NCI-H1092 (cell line): ENCODE data around the gene ACADSB.

ENCODE experiments used
- DNase-seq: peaks from one replicate; lab custom pipeline; 2025; lab: John Stamatoyannopoulos, UW

ACADSB gene

DNA sequence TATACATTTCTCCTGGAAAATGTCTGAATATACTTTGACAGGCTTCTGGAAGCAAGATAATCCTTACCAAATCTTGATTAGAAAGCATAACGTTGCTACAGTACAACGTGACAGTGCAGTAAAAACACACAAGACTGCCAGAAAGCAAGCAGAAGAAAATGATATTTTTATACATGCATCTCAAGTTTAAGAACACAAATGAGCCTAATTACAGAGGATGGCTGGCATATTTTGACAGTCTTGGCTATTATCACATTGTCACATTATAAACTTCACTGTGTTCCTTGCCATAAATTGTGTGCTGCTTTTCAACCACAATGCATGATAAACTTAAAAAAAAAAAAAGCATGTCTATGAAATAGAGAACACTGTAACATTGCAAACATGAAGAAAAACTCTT, 4.5 kb upstream of the ACADSB start:
- DNase-seq: no peak

DNA sequence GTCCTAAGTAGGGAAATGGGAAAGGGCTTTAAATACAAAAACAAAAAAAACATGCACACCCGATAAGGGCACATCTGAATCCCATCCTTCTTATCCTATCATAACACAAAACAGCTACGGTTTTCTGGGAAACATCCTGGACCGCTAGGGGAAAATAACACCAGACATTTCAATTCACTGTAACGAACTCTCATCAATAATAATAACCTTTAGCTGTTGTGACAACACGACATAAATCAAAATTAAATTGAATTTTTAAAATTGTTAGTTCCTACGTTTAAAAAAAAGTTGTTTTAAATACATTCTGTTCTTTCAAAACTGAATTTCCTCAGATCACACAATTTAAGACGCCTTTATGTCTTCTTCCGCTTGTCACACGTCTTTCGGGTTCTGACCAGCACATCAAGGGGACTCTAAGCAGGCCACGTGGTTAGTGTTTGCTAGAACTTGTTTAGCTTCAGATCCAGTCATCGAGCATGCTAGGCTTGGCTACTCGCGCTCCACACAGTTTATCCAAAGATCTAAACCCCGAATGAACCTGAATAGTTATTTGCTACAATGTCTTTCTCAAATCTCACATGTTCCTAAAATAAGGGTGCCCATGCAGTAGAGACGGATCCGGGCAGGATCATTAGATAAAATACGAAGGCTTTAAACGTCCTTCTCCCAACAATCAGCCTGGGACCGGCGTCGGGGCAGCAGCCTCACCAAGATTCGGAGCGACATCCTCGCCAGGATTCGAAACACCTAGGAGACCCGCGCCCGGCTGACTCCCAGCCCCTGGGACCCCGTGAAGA, 1.1 kb upstream of the ACADSB start:
- DNase-seq: peak; percentile 14

DNA sequence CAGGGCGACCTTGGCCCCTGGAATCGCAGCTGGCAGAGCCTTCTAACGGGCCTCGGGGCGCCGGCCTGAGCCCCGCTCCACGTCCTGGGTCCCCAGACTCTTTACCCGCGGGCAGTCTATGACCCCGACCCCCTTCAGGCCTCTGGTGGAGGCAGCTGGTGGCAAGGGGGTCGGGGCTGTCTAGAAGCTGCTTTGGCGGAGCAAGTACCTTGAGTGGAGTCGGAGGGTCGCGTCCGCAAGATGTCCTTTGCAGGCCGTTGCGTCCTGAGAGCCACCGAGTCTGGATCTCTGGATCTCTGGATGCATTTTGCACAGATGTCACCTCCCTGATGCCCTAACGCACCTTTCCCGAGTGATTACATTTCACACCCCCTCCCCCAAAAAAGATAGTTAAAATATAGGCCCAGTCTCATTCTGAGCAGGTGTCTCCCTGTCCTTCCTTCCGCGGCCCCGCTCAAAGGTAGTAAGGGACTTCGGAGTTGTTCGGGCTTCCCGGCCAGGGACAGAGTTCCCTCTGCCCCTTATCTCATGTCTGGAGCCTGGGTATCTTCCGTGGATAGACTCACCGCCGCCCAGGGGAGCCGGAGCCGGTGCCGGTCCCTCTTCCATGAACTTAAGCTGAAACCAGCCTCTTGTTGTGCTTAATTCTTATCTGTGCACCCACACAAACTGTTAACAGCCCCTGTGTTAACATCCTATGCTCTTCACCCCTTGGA, 457 bp downstream of the ACADSB start:
- no peak for DNase-seq

DNA sequence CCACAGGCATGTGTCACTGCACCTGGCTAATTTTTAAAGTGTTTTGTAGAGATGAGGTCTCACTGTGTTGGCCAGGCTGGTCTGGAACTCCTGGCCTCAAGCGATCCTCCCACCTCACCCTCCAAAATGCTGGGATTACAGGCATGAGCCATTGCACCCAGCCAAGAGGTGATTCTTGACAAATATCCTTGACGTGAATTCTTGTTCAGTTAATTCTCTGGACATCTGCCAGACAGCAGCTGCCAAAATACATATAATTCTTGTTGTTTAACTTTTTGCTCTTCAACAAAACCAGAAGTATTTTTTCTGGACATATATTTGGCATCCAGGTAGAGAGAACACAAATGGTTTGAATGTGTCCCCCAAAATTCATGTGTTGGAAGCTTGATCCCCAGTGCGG, 3.2 kb downstream of the ACADSB start:
- DNase-seq: no peak

DNA sequence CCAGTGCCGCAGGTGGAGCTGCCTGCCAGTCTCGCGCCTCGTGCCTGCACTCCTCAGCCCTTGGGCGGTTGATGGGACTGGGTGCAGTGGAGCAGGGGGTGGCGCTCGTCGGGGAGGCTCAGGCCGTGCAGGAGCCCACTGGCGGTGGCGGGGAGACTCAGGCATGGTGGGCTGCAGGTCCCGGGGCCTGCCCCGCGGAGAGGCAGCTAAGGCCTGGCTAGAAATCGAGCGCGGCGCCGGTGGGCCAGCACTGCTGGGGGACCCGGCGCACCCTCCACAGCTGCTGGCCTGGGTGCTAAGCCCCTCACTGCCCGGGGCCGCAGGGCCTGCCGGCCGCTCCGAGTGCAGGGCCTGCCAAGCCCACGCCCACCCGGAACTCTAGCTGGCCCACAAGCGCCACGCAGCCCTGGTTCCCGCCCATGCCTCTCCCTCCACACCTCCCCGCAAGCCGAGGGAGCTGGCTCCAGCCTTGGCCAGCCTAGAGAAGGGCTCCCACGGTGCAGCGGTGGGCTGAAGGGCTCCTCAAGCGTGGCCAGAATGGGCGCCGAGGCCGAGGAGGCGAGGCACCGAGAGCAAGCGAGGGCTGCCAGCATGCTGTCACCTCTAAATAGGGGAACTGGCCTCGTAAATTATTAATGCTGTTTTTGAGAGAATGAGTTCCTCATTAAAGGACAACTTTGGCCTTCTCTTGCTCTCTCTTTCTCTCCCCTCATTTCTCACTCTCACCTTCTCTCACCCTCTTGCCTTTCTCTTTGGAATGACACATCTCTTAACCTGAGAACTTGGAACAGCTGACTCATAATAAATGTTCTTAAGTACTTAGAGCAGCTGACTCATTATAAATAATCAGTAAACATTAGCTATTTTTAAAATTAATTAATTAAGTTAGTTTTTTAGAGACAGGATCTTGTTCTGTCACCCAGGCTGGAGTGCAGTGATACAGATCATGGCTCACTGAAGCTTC, 4.9 kb downstream of the ACADSB start:
- DNase-seq: no peak

DNA sequence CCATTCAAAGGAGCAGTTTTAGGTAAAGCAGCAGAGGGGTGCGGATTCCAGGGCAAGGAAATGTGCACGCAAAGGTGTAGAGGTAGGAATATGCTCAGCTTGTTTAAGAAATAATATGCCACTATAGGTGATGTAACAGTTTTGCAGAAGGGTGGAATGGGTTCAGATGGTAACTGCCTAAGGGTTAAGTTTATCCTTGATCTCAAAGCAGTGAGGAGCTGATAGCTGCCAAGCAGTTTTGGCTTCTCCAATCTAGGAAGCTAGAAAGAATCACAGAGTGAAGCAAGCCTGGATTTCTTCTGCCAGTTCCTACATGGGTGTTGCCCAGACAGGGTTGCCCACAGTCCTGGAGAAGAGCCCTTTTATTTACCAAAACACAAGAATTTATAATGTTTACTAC, 6.0 kb downstream of the ACADSB start:
- DNase-seq: no peak

DNA sequence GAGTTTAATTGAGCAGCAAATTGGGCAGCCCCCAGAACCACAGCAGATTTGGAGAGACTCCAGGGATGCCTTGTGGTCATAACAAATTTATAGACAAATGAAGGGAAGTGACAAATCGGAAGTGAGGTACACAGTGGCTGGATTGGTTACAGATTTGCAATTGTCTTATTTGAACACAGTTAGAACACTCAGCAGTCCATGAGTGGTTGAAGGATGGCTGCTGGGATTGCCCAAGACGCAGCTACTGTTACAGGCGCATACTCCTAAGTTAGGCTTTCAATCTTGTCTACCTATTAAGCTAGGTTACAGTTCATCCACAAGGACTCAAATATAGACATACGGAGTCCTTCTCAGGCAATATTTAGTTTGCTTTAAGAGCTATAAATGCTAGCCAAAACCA, 7.4 kb downstream of the ACADSB start:
- DNase-seq: no peak

DNA sequence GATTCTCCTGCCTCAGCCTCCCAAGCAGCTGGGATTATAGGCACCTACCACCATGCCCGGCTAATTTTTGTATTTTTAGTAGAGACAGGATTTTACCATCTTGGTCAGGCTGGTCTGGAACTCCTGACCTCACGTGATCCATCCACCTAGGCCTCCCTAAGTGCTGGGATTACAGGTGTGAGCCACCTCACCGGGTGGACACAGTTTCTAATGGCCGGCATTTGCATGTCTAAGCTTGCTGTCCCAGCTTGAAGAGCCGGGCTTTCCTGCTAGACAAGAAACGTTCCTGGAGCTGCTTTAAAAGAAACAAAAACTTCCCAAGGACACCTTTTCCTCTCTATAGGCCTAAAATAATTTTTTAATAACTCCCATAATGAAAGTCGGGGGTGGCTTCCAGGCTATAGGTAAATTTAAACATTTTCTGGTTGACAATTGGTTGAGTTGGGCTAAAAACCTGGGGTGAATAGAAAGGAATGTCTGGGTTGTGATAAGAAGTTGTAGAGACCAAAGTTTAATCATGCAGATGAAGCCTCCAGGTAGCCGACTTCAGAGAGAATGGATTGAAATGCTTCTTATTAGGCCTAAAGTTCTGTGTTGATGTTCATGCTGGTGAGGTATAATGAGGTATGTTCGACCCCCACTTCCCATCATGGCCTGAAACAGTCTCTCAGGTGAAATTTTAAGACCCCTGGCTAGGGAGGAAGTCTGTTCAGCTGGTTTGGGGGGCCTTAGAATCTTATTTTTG, 8.8 kb downstream of the ACADSB start:
- no peak for DNase-seq

DNA sequence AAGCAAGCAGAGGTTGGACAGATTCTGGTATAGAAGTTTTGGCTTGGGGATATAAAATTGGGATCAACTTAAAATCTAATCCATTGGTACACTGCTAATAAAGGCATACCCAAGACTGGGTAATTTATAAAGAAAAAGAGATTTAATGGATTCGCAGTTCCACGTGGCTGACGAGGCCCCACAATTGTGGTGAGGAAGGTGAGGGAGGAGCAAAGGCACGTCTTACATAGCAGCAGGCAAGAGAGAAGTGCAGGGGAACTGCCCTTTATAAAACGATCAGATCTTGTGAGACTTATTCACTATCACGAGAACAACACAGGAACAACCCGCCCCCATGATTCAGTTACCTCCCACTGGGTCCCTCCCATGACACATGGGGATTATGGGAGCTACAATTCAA, 9.7 kb downstream of the ACADSB start:
- no peak for DNase-seq

DNA sequence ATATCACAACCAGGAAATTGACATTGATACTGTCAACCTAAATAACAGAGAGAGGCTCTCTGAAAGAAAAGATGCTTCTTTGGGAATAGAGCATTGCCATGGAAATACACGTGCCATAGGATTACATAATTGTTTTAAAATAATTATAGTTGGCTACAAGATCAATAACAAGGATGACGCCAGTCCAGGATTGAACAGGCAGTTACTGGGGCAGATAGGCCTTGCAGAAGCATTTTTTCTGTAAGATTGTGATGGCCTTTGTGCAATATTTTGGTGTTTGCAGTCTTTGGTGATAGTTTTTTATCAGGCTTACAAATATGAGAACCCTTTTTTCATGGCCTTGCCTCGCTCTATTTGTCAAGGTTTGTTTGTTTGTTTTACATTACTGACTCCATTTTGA, 10.5 kb downstream of the ACADSB start:
- no peak for DNase-seq

DNA sequence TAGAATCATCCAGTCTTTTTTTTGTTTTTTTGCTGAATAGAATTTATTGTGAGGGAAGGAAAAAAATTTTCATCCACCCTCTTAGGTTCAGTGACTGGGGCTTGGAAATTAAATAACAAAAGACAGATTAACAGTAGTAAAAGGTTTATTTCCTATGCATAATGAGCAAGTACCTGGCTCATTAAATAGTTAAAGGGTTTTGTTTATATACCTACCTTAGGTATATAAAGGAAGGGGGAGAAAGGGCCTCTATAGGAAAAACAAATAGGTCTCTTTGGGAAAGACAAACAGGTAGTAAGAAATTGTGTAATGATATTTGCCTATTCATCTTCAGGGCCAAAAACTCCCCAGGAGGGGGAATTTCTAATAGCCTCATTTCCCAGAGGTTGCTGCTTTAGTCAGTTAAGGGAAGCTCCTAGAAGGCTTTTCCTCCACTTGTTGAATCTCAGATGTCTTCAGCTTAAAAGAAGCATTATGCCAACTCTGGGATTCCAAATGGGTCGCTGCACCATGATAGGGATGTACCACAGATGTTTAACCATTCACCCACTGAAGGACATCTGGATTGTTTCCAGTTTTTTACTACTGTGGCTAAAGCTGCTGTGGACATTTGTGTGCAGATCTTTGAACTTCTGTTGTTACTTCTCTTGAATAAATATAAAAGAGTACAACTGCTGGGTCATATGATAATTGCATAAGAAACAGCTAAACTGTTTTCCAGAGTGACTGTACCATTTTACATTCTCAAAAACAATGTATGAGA, 11.3 kb downstream of the ACADSB start:
- DNase-seq: no peak

DNA sequence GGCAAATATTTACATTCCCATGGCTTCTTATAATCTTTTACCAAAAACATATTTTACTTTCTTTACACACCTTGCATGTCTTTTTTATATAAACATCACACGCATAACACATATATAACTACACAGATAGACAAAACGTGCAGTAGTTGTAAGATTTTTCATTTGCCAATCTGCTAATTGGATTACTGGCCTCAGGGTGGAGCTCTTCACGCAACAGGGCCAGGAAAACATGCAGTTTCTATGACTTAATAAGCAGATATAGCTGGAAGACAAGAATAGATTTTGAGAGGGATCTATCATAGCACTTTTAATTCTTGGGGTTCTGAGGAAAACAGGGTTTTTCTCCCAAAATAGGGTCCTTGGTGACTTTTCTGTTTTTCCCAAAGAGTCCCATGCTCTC, 12.7 kb downstream of the ACADSB start:
- no peak for DNase-seq

DNA sequence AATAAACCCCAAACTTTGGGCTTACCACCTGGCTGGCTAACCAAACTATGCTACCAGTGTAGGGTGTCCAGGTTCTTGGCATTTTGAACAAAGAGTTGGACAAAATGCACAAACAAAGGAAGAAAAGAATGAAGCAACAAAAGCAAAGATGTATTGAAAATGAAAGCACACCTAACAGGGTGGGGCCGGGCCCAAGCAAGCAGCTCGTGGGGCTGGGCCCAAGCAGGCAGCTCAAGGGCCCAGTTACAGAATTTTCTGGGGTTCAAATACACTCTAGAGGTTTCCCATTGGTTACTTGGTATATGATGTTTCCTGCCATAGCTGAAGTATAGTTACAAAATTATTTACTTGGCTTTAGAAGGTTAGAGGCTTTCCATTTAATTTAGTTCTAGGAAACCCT, 15.7 kb downstream of the ACADSB start:
- no peak for DNase-seq

DNA sequence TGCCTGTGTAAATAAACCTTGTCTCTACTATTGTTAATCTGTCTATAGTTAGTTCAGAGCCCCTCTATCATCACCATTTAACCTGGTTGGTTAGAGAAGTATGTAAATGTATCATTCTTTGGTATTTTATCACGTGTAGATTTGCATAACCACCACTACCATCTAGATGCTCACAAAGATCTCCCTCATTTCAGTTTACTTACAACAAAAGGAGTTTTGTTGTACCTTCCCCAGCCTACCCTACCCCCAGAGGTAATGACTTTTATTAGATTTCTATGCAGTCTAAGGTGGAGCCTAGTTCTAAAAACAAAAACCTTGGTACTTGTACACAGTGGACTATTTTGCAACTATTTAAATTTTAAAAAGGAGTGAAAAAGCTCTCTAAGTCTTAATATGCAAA, 17.5 kb downstream of the ACADSB start:
- no peak for DNase-seq

DNA sequence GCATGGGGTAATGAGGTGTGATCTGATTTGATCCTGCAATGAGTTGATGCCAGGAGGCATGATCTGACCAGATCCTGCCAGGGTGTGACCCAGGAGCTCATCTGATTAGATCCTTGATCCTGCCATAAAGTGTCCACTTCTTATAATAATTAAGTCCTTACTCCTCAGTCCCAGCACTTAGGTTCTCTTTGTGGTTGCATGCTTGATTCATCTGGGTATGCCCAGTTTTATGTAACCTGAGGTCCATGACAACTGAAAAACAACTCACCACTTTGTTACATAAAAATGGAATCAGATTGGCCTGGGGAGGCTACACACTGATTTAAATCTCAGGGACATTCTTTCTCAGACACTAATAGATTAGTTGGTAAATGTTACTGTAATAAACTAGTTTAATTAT, 19.1 kb downstream of the ACADSB start:
- no peak for DNase-seq

DNA sequence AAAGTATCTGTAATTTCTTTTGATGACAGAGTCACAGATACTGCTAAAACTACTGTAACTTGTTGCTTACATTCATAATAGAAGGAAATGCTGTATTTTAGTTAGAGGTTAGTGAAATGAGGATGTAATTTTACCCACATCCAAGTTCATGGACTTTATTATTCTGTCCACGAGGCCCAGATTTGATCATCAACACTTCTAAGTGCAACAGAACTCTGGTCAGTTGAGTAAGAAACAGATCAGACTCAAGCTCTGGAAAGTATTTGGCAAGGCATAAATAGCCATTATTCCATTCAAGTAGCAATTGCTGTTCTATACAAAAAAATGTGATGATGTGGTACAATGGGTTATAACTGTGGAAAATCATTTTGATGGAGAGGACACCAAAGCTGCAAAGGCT, 22.3 kb downstream of the ACADSB start:
- DNase-seq: no peak

DNA sequence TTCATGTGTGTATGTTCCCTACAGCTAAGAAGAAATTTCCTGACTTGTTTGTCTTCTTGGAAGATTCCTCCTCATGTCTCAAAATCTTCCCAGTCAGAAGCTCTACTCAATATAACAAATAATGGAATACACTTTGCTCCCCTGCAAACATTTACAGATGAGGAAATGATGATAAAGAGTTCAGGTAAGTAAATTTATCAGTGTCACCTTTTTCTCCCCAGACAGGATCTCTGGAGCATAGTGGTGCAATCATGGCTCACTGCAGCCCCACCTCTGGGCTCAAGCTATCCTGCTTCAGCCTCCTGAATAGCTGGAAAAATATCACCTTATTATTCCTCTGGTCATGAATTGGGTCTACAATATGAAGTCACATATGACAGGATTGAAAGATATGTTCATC, 25.5 kb downstream of the ACADSB start:
- DNase-seq: no peak

DNA sequence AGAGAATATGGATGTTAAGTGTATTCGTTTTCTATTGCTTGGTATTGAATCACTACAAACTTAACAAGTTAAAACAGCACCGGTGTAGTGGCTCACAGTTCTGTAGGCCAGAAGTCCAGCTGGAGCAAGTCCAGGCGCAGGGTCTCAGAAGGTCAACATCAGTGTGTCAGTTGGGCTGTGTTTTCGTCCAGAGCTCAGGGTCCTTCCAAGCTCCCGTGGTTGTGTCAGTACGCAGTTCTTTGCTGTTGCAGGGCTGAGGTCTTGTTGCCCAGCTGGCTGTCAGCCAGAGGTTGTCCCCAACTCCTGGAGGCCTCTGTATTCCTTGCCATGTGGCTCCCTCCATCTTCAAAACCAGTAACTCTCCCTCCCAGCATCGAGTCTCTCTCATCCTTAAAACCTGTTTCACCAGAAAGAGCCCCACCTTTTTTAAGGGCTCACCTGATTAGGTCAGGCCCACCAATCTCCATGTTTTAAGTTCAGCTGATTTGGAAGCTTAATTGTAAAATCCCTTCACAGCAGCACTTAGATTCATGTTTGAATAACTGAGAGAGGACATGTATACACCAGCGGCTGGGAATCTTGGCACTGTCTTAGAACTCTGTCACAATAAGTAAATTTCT, 26.8 kb downstream of the ACADSB start:
- DNase-seq: no peak

DNA sequence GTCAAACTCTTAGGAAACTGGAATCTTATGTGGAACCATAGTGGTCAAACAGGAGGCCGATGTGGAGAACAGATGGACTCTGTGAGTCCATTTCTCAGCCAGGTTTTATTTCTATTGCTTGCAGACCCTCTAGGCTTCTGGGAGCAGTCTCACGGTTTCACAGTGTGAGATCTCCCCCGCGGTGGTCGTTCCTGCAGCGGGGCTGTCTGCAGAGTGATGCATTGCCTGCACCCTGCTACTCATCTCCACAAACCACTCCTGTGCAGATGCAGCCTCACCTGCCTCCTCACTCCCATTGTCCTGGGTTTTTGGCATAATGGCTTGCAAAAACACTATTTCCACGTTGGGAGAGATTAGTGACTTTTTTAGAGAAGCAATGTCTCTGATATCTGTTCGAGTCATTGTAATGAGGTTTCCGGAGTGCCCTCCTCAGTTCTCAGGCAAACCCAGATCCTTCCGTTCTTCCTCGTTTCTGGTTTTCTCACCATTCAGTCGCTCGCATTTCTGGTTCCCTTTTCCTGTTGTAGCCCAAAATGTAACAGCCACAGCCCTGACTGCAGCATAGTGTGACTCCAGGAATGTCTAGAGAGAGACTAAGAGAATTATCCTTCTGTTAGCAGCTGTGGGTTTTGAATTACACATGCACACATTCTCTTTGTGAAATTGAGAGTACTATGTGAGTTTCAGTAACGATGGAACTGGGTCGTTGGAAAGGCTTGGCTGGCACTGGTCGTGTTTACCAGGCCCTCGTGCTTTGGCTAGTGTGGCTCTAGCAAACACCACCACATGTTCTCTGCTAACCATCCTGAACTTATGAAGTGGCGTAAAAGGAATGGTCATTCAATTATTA, 30.2 kb downstream of the ACADSB start:
- no peak for DNase-seq

DNA sequence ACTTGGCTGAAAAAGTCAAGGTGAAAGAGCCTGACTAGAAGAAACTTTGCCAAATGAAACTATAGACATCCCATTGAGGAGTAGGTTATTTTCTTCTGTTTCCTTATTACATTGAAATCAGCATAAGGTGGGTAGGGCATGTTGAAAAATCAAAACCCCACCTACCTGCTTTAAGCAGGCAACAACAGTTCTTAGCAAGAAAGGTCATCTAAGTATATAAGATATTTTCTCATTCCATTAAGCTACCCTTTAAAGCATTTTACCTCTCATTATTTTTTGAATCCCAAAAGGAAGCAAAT, 30.8 kb downstream of the ACADSB start:
- no peak for DNase-seq
